Measurements from ENCODE around the gene ZBTB42. TPM values are rescaled to one million over a fixed set of nuclear protein-coding genes. Genes with fewer than 3 reads are reported as not detected.

ZBTB42 gene
- total RNA-seq, 4 donors from 2014 or later, result 3.0 to 8.0 (median 6.3) TPM

DNA sequence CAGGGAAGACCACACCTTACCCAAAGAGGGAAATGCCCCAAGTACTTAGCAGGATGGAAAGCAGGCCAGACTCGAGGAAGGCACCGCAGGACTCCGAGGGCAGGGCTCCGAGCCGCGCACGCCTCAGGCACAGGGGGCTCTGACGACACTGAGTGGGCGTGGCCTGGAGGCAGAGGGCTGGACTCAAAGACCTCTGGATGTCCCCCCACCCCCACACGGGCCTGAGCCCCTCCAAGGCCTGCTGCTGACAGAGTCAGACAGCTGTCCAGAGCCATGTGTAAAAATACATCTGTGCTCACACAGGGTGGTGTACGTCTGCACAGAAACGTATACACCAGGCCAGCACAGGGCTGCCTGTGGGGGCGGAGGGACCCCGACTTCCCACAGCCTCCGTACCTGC lies 6.8 kb upstream of the ZBTB42 start:
- TF ChIP-seq, protein P1, sequence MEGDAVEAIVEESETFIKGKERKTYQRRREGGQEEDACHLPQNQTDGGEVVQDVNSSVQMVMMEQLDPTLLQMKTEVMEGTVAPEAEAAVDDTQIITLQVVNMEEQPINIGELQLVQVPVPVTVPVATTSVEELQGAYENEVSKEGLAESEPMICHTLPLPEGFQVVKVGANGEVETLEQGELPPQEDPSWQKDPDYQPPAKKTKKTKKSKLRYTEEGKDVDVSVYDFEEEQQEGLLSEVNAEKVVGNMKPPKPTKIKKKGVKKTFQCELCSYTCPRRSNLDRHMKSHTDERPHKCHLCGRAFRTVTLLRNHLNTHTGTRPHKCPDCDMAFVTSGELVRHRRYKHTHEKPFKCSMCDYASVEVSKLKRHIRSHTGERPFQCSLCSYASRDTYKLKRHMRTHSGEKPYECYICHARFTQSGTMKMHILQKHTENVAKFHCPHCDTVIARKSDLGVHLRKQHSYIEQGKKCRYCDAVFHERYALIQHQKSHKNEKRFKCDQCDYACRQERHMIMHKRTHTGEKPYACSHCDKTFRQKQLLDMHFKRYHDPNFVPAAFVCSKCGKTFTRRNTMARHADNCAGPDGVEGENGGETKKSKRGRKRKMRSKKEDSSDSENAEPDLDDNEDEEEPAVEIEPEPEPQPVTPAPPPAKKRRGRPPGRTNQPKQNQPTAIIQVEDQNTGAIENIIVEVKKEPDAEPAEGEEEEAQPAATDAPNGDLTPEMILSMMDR (IDR thresholded peaks at IDR 0.05), result no peak
- ATAC-seq (ENCODE audit: low FRiP score) (no peak), DNase-seq (ENCODE audit: low spot score) (no peak)

DNA sequence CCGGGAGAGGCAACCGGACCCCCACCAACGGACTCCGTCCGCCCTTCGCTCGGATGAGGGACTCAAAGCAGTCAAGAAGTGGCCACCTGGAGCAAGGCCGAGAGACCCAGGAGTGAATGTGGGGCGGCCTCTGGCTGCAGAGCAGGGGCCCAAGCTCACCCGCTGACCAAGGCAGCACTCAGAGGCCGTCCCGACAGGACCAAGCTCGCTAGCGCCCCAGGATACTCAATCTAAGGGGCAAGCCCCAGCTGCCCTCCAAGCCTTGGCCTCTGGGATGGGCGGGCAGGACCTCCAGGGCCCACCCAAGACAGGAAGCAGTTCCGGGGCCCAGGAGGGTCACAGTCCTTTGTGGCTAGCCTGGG lies 6.3 kb upstream of the ZBTB42 start:
- no peak for DNase-seq (ENCODE audit: low spot score)
- ATAC-seq (ENCODE audit: low FRiP score), result no peak
- TF ChIP-seq, protein P1 (IDR thresholded peaks at IDR 0.05), result no peak

DNA sequence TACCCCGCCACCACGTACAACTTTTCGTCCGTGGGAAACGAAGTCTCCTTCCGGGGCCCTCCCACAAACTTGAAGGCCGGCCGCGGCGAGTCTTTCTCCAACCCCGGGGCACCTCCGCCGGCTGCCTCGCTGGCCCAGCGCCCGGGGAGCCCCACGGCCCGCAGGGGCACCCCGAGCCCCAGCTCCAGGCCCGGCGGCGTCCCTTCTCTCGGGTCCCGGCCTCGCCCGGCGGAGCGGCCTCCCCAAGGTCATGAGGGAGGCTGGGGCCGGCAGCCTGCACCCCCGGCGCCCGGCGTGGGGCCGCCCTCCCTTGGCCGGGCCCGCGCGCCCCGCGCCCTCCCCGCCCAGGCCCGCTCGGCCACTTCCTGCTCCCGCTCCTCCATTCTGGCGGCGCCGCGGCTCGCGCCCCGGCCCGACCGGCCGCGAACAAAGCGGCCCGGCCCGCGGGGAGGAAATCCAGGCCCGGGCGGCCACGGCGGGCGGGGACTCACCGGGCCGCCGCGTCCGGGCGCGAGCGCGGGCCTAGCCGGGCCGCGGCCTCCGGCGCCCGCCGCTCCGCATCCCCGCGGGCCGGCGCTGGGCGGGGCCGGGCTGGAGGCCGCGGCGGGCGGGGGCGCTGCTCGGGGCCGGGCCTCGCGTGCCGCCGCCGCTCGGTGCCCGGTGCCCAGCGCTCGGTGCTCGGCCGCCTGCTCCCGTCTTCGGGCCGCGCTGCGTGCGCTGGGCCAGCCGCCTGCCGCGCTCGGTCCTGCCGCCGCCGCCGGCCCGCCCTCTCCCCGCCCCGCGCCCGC lies 5.7 kb upstream of the ZBTB42 start, which contains the start of gene AKT1:
Gene AKT1, minus strand, starts transcription at position 756 of the 788 bp plus-strand sequence. CDS start 3,105 bp downstream, outside the sequence.
- ATAC-seq (ENCODE audit: low FRiP score) (peak; percentile 43), DNase-seq (ENCODE audit: low spot score) (no peak)
- TF ChIP-seq, protein P1 (IDR thresholded peaks at IDR 0.05), result no peak

DNA sequence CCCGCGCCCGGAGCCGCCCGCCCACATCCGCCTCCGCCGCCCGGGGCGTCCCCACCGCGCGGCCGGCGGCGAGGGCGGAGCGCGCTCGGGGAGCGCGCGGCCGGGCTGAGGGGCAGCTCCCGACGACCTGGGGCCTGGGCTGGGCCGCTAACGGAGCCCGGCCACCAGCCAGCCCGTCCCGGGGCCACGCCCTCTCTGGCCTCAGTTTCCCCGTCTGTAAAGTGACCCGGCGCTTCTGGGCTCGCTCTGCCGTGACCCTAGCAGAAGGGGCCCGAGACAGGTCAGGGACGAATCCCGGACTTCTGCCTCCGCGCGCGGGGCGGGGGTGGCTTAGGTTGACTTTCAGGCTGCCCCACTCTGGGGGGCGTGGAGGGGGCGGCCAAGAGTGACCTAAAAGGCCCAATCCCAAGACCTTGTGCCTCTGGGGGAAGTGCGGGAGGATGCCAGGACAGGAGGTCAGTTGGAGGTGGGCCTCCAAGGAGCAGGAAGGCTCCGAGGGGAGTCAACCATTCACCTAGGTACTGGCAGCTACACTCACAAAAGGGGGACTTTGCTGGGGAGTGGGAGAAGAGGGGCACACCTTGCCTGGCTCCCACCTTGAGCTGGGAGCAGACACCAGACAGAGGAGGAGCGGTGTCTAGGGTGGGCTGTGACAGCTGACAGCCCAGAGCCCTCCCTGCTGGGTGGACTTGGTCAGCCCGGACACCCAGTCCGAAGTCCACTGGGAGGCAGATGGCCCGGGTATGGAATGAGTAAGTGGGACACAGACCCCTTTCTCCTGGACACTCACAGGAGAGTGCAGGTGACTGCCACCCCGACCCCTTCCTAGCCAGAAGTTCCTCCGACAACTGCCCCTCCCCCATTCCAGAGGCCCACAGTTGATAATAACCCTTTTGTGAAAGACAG lies 4.9 kb upstream of the ZBTB42 start:
- ATAC-seq (ENCODE audit: low FRiP score) (no peak), DNase-seq (ENCODE audit: low spot score) (no peak)
- TF ChIP-seq, protein P1 (IDR thresholded peaks at IDR 0.05), result no peak

DNA sequence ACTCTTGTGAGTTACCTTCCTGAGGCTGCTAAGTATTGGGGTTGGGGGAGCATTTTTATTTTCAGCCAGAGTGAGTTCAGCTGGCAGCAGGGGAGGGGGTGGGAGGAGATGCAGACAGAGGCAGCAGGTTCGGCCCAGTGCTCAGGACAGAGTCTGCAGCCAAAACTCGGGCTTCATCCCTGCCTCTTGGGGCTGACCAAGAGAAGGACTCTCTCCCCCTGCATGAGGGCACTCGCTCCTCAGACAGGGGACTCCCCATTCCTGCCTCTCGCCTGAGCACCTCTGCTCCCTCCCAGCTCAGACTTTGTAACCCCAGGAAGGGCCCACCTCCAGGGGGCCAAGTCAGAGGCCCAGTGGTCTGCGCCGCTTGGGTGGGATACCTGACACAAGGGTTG lies 4.2 kb upstream of the ZBTB42 start:
- no peak for ATAC-seq (ENCODE audit: low FRiP score)
- DNase-seq (ENCODE audit: low spot score), result no peak
- TF ChIP-seq, protein P1 (IDR thresholded peaks at IDR 0.05), result no peak

DNA sequence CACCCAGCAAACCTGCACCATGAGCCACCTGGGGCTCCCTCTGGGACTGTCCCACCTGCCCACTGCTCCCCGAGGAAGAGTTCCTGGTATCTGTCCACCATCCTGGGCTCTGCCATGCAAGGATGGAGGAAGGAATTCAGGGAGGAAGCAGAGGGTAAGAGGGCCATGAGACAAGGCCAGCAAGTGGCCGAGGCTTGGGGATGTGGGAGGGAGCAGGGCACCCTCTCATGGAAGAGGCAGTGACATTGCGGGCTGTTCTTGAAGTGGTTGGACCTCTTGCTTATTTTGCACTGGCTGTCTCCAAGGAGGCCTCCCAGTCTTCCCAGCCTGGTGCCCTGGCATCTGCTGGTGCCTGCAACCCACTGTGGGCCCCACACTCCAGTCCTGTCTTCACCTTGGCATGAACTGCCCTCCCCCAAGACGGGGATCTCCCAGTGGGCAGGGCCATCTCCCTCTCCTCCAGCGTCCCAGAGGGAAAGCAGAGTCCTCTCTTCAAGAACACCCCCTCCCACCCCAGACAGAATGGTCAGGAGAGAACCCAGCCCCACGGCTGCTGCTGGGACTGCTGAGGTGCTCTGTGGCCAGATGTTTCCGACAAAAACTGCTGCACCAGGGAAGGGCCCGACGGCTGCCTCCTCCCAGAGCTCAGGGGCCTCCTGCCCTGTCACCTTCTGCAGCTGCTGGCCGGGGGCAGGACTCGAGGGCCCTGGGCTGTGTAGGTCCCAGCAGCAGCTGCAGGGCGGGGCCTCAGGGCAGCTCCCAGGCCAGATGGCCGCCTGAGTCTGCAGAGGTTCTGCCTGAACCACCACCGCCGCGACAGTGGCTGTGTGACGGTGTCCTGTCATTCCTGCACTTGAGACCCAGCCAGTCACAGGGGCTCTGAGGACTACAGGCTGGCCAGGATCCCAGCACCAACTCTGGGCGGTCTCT lies 3.5 kb upstream of the ZBTB42 start:
- TF ChIP-seq, protein P1 (IDR thresholded peaks at IDR 0.05), result no peak
- DNase-seq (ENCODE audit: low spot score), result no peak
- ATAC-seq (ENCODE audit: low FRiP score), result no peak

All from omental fat pad (tissue), 4 donors.